ENCODE results near the gene C1orf21.

DNA sequence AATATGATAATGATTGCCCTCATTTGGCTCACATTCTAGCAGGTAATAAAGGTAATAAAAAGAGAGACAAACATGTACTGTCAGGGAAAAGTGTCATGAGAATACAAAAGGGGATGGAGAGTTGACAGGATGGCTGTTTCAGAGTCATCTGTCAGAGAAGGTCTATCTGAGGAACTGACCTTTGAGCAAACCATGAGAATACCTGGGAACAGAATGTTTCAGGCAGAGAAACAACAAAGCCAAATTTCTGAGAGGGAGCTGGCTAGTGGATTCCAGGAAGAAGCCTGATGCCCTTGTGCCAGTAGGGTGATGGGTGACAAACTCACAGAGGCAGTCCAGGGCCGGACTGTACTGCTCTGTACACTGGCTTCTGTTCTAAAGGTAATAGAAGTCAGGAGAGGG lies 107.2 kb downstream of the C1orf21 start:
- TF ChIP-seq CTCF (conservative IDR thresholded peaks at IDR 0.05; ENCODE audit: low read depth, low read length) (no peak), RAD21 (IDR thresholded peaks at IDR 0.05; ENCODE audit: low read length) (no peak), POLR2A (IDR thresholded peaks at IDR 0.05; ENCODE audit: low read depth, low read length) (no peak), CEBPB (IDR thresholded peaks at IDR 0.05; ENCODE audit: low read depth, low read length) (no peak), SMC3 (IDR thresholded peaks at IDR 0.05; ENCODE audit: low read depth, low read length) (no peak), NFE2L2 (IDR thresholded peaks at IDR 0.05; ENCODE audit: low read depth, low read length) (no peak), USF2 (IDR thresholded peaks at IDR 0.05; ENCODE audit: low read depth, low read length) (no peak), MAZ (IDR thresholded peaks at IDR 0.05; ENCODE audit: borderline replicate concordance, low read depth, low read length) (no peak), RFX5 (IDR thresholded peaks at IDR 0.05; ENCODE audit: low read depth, low read length) (no peak), FOS (IDR thresholded peaks at IDR 0.05; ENCODE audit: low read depth, low read length) (no peak), ELK1 (IDR thresholded peaks at IDR 0.05; ENCODE audit: borderline replicate concordance, low read depth, low read length) (no peak), MAFK (IDR thresholded peaks at IDR 0.05; ENCODE audit: low read depth, low read length) (no peak), CHD1 (IDR thresholded peaks at IDR 0.05; ENCODE audit: low read depth, low read length) (no peak), BHLHE40 (IDR thresholded peaks at IDR 0.05; ENCODE audit: low read depth, low read length) (no peak)
